HG03565 (cell line): ENCODE data around the gene ELF2.
"Not testable (repeated sequence)": the region's sequence is repeated elsewhere in the genome, so short reads cannot be mapped to it uniquely, and the experiment has no call there.

Source experiments
- ATAC-seq: cut with Tn5 transposase; IDR thresholded peaks from one replicate; pipeline ENCODE4 v1.9.1; 2021; ENCODE audit warnings: mild to moderate bottlenecking, moderate library complexity; ENCODE audit not compliant: unreplicated experiment

The ELF2 gene

DNA sequence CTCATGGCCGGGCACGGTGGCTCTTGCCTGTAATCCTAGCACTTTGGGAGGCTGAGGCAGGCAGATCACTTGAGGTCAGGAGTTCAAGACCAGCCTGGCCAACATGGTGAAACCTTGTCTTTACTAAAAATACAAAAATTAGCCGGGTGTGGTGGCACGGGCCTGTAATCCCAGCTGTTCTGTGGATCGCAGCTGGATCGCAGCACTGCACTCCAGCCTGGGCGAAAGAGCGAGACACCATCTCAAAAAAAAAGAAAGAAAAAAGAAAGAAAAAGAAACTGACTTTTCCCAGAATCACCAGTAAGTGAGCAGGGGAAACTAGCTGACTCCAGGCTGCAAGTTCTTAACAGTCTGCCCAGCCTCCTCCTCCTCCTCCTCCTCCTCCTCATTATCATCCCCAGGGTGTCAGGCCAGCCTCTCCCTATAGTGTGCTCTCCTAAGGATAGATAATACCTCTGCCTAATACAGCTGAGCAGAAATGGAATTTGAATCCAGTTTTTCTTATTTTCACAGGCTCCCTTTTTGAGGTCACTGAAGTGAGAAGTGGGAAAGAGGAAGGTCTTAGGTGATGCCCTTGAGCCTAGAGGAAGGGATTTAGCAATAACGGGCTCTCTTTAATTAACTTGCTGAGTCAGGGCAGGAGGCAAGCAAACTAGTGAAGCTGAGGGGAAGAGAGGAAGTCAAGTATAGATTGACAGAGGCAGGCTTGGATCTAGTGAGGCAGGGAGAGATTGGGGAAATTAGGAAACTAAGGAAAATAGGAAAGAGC lies 11.8 kb upstream of the ELF2 start:
- ATAC-seq, result no peak

GRCh38 chr4:139184129-139184528 lies 7.1 kb upstream of the ELF2 start:
- ATAC-seq, result peak; percentile 56

DNA sequence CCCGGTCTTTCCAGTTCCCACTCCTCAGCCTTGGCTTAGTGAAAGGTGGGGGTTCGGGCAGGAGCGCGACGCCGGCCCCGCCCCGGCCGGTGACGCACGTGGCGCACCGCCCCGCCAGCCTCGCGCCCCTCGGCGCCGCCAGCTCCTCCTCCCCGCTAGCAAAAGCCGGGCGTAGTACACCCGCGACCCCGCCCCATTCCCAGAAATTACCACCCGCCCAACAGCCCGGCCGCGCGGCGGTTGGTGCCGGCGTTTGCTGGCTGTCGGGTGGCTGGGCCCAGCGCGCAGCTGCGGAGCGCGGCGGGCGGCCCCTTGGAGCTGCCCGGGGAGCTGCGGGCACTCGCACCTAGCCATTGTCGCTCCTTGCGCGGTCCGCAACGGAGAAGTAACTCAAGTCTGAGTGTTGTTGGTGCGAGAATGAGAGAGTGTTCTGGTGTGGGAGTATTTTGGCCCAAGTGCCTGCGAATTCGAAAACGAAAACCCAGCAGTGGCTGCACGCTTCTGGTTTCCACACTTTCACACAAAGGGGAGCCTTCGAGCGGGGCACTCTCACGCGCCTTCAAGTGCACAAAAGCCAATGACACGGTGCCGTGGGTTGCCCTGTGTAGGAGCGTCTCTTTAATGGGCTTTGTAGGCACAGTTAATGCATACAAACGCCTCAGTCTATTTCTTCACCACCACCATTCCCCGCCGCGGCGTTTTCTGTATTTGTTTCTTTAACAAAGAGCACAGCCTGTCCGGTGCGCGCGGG lies 1.0 kb upstream of the ELF2 start:
- peak; percentile 61 for ATAC-seq

DNA sequence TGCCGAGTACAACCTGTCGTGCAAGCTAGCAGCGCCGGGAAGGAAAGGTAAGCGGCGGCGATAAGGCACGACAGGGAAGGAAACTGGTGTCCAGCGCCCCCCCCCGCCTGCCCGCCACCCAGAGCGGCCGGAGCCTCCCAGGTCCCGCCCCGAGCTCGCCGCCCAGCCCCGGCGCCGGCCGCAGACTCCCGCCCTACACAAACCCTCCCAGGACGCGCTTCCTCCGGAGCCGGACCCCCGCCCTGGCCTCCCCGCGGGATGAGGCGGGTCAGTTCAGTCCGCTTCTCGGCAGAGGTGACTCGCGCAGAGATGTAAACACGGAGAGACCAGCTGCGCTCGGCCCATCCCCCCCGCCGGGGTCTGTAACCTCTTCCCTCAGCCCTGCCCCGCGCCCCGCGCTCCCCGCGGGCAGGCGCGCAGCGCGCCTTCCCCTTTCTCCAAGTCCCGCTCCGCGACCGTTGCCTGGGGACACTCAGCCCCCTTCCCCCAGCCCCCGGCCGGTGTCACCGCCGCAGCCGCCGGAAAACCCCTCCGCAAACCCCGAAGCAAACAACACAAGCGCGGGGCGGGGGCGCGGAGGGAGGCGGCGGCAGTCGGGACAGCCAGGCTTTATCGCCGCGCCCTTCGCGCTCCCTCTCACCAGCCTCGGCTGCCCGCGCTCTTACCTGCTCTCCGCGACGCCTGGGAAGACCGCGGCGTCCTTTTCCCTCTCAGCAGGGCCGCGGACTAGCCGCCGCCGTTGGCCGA lies 543 bp downstream of the ELF2 start:
- peak; percentile 11 for ATAC-seq

- no peak for ATAC-seq
Observed at GRCh38 chr4:139175646-139176301, 1.2 kb downstream of the ELF2 start.

GRCh38 chr4:139171876-139172691 lies 4.9 kb downstream of the ELF2 start:
- no peak for ATAC-seq

- no peak for ATAC-seq
Observed at GRCh38 chr4:139170932-139171331, 6.1 kb downstream of the ELF2 start.

DNA sequence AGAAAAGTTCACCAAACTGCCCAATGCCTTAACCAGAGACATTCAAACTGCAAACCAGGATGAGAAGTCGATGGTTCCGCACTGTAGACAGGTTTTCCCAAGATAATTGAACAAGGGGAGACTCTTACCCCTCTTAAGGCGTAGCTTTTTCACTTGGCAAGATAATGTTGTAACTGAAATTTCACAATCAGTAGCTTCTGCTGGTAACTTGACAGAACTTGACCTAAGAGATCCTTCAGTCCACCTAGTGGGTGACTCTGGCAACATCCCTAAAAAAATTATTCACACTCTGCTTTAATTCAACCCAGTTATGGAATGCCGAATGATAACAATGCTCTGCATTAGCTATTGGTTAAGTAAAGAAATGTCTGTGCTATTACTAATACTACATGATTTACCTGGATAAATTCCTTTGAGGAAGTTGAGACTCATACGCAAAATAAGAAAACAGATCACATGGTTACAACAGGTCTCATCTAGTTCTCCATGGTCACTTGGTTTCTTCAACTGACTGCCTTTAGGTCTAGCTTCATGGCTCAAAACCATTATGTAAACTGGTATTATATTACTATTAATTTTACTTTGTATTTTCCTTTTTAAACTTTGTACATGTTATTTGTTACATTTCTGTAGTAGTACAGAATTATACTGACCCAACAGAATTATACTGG lies 9.1 kb downstream of the ELF2 start:
- ATAC-seq, result no peak

DNA sequence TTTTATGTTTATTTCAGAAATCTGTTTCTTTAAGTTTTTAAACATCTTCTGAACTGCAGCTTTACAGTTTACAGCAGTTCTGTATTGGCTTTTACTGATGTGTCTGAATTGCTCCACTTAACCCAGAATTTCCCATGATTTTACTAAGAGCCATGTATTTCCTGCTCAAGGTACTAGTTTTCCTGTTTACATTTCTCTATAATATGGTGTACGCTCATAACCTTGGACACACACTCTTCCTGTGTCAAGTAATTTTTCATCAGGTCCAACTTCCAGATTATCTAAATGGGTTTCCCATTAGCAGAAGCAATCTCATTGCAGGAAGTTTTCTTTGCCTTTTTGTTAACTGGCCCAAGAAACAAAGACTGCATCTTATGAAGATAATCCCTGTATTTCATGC lies 12.3 kb downstream of the ELF2 start:
- no peak for ATAC-seq

- no peak for ATAC-seq
Observed at GRCh38 chr4:139163806-139164206, 13.2 kb downstream of the ELF2 start.

- ATAC-seq, result not testable (repeated sequence)
Observed at GRCh38 chr4:139157977-139158376, 19.0 kb downstream of the ELF2 start.

DNA sequence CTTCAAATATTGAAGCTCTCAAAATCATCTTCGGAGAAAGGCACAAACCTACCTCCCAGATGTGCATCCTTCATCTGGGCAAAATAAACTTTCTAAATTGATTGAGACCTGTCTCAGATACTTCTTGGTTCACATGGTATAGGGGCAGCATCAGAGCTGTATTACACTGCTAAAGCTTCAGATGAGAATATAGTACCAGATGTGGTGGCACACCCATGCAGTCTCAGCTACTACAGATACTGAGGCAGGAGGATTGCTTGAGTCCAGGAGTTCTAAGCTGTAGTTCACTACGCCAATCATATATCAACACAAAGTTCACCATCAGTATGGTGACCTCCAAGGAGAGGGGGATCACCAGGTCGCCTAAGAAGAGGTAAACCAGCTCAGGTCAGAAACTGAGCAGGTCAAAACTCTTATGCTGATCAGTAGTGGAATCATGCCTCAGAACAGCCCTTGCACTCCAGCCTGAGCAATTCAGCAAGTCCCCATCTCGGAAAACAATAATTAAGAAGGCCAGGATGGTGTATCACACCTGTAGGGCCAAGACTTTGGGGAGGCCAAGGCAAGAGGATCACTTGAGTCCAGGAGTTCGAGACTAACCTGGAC lies 22.0 kb downstream of the ELF2 start:
- ATAC-seq, result no peak

- no peak for ATAC-seq
Observed at GRCh38 chr4:139154538-139154937, 22.5 kb downstream of the ELF2 start.

GRCh38 chr4:139154134-139154421 lies 22.9 kb downstream of the ELF2 start:
- no peak for ATAC-seq

- no peak for ATAC-seq
Observed at GRCh38 chr4:139153411-139154133, 23.4 kb downstream of the ELF2 start.

- ATAC-seq, result no peak
Observed at GRCh38 chr4:139152249-139152648, 24.8 kb downstream of the ELF2 start.

DNA sequence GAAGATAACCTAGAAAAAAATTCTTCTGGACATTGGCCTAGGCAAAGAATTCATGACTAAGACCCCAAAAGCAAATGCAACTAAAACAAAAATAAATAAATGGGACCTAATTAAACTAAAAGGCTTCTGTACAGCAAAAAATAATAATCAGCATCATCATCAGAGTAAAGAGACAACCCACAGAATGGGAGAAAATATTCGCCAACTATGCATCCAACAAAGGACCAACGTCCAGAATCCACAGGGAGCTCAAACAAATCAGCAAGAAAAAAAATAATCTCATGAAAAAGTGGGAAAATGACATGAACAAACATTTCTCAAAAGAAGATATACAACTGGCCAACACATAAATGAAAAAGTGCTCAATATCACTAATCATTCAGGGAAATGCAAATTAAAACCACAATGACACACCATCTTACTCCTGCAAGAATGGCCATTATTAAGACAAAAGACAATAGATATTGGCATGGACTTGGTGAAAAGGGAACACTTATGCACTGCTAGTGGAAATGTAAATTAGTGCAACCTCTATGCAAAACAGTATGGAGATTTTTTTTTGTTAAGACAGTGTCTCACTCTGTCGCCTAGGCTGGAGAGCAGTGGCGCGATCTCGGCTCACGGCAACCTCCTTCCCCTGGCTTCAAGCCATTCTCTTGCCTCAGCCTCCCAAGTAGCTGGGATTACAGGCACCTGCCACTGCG lies 29.9 kb downstream of the ELF2 start:
- no peak for ATAC-seq

- no peak for ATAC-seq
Observed at GRCh38 chr4:139145552-139145932, 31.5 kb downstream of the ELF2 start.
